GM12878 (cell line): Measurements from ENCODE around the gene SOBP.

ENCODE experiments used
- CBX3 ChIP-seq: fragments of 200-600 bp; sonication (generic); IDR thresholded peaks from 2 replicates; pipeline ENCODE4 v1.6.1; 2016; ENCODE audit warnings: low read depth, borderline replicate concordance
- FOS ChIP-seq: IDR thresholded peaks from 3 replicates; pipeline ENCODE4 v1.6.1; 2011; ENCODE audit warnings: borderline replicate concordance; ENCODE audit not compliant: insufficient read length; ENCODE audit errors: extremely low read depth
- FOXM1 ChIP-seq: IDR thresholded peaks from 2 replicates; pipeline ENCODE4 v1.6.1; 2012; ENCODE audit warnings: low read depth, mild to moderate bottlenecking, inconsistent platforms, low read length, moderate library complexity
- MAX ChIP-seq: IDR thresholded peaks from 2 replicates; pipeline ENCODE4 v1.6.1; 2012; ENCODE audit warnings: low read depth, low read length, improper control_type of control experiment
- RELA ChIP-seq: fragments of 450-650 bp; IDR thresholded peaks from 2 replicates; pipeline ENCODE4 v1.8.0; 2014; ENCODE audit warnings: borderline replicate concordance; ENCODE audit not compliant: partially characterized antibody
- SPI1 ChIP-seq: IDR thresholded peaks from 2 replicates; pipeline ENCODE4 v1.6.1; 2011; ENCODE audit warnings: low read depth, mild to moderate bottlenecking, low read length, moderate library complexity, borderline replicate concordance; ENCODE audit not compliant: insufficient read depth
- TARDBP ChIP-seq: IDR thresholded peaks from 2 replicates; pipeline ENCODE4 v1.6.1; 2016; ENCODE audit warnings: borderline replicate concordance
- TF ChIP-seq, protein P1 (sequence below), 3 experiments: IDR thresholded peaks in 2 of 3; conservative IDR thresholded peaks in 1 of 3; 2 replicates each; pipeline ENCODE4 v1.5.1; 2011; ENCODE audit warnings: low read depth in 3 of 3, low read length in 3 of 3, mild to moderate bottlenecking in 3 of 3, control low read depth in 2 of 3, moderate library complexity in 2 of 3, inconsistent platforms in 1 of 3, mixed read lengths in 1 of 3; ENCODE audit not compliant: control insufficient read depth in 2 of 3, insufficient read depth in 1 of 3; ENCODE audit errors: extremely low read depth in 1 of 3

GRCh38 chr6:107493158-107494057, 3.5 kb downstream of the SOBP start:
- TF ChIP-seq, protein P1, sequence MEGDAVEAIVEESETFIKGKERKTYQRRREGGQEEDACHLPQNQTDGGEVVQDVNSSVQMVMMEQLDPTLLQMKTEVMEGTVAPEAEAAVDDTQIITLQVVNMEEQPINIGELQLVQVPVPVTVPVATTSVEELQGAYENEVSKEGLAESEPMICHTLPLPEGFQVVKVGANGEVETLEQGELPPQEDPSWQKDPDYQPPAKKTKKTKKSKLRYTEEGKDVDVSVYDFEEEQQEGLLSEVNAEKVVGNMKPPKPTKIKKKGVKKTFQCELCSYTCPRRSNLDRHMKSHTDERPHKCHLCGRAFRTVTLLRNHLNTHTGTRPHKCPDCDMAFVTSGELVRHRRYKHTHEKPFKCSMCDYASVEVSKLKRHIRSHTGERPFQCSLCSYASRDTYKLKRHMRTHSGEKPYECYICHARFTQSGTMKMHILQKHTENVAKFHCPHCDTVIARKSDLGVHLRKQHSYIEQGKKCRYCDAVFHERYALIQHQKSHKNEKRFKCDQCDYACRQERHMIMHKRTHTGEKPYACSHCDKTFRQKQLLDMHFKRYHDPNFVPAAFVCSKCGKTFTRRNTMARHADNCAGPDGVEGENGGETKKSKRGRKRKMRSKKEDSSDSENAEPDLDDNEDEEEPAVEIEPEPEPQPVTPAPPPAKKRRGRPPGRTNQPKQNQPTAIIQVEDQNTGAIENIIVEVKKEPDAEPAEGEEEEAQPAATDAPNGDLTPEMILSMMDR (IDR thresholded peaks at IDR 0.05 in 2 of 3, conservative IDR thresholded peaks at IDR 0.05 in 1 of 3; ENCODE audit: control insufficient read depth in 2 of 3, extremely low read depth in 1 of 3, insufficient read depth in 1 of 3, low read depth in 3 of 3, low read length in 3 of 3) = no peak
- TF ChIP-seq CBX3 (no peak), RELA (no peak), FOS (no peak), TARDBP (no peak), SPI1 (no peak), FOXM1 (no peak), MAX (no peak)
